Caco-2 (cell line): ENCODE measurements around the gene SLC25A1. TPM values are rescaled to one million over a fixed set of nuclear protein-coding genes. Genes with fewer than 3 reads are reported as not detected.

Experiments
- BruUV-seq: library from RNA; stranded (reverse); fragments of 400-500 nt; replicated peaks from 2 replicates; lab custom pipeline; 2021; lab: Mats Ljungman, UMichigan
- CTCF ChIA-PET: fragments of 300-600 bp; sonication (Branson Sonifier 250); formaldehyde crosslinking; loops from one replicate; lab custom pipeline; 2022; ENCODE audit warnings: antibody characterized with exemption; lab: Charles Lee
- POLR2A ChIA-PET: fragments of 300-600 bp; sonication (Branson Sonifier 250); formaldehyde crosslinking; loops from one replicate; lab custom pipeline; 2022; ENCODE audit warnings: antibody characterized with exemption; lab: Charles Lee
- DNase-seq, 2 experiments: peaks; one replicate each; pipeline versions ENCODE4 v3.0.0 to v3.0.0-alpha.2; 2020 to 2022
- H3K27me3 ChIP-seq: replicated peaks from 2 replicates; pipeline ENCODE4 v1.6.0; 2011; ENCODE audit warnings: low read length; ENCODE audit not compliant: control insufficient read depth, insufficient read depth
- H3K36me3 ChIP-seq: 2 replicates; pipeline ENCODE4 v1.5.1; 2011; ENCODE audit warnings: low read length; ENCODE audit not compliant: control insufficient read depth, insufficient read depth
- H3K4me1 ChIP-seq: fragments of 250-450 bp; sonication (Bioruptor Pico); 2 replicates; pipeline ENCODE4 v1.5.1; 2020; ENCODE audit warnings: mild to moderate bottlenecking
- H3K4me3 ChIP-seq: 2 replicates; pipeline ENCODE4 v1.5.1; 2011; ENCODE audit warnings: low read depth, mild to moderate bottlenecking, control low read depth, low read length
- H3K9me3 ChIP-seq: fragments of 250-450 bp; sonication (Bioruptor Pico); 2 replicates; pipeline ENCODE4 v1.5.1; 2020; ENCODE audit warnings: mild to moderate bottlenecking, moderate library complexity
- H3K27ac Mint-ChIP-seq: one replicate; pipeline ENCODE4 v1.8.0; 2022; ENCODE audit warnings: mixed read lengths; ENCODE audit not compliant: unreplicated experiment
- H3K27me3 Mint-ChIP-seq: one replicate; pipeline ENCODE4 v1.8.0; 2022; ENCODE audit warnings: mixed read lengths; ENCODE audit not compliant: insufficient read depth, unreplicated experiment
- H3K36me3 Mint-ChIP-seq: one replicate; pipeline ENCODE4 v1.8.0; 2022; ENCODE audit warnings: mild to moderate bottlenecking, mixed read lengths; ENCODE audit not compliant: insufficient read depth, unreplicated experiment
- H3K4me1 Mint-ChIP-seq: one replicate; pipeline ENCODE4 v1.8.0; 2022; ENCODE audit warnings: low read depth, mixed read lengths; ENCODE audit not compliant: unreplicated experiment
- H3K4me3 Mint-ChIP-seq: one replicate; pipeline ENCODE4 v1.8.0; 2022; ENCODE audit warnings: mild to moderate bottlenecking, moderate library complexity, mixed read lengths; ENCODE audit not compliant: unreplicated experiment
- H3K9me3 Mint-ChIP-seq: one replicate; pipeline ENCODE4 v1.8.0; 2022; ENCODE audit warnings: mixed read lengths; ENCODE audit not compliant: unreplicated experiment
- intact Hi-C: fragments of 100-400 bp; cut with micrococcal nuclease; formaldehyde crosslinking; loops from one replicate; pipeline ENCODE4 v1.10.0; 2022; ENCODE audit not compliant: unreplicated experiment
- total RNA-seq: library from RNA; stranded (reverse); gene quantifications from 2 replicates; pipeline ENCODE4 v1.2.3, GENCODE V29; 2022
- TF ChIP-seq, protein P1 (sequence below), 2 experiments: fragments of 200-600 bp in 1 of 2; IDR thresholded peaks; 1 replicate in 1 of 2; 2 replicates in 1 of 2; pipeline versions ENCODE4 v1.5.1 to v1.8.0; 2011 to 2022; ENCODE audit warnings: antibody characterized with exemption in 1 of 2, control low read depth in 1 of 2, inconsistent platforms in 1 of 2, low read depth in 1 of 2, low read length in 1 of 2, mild to moderate bottlenecking in 1 of 2, moderate library complexity in 1 of 2; ENCODE audit not compliant: insufficient read depth in 1 of 2, severe bottlenecking in 1 of 2, unreplicated experiment in 1 of 2

SLC25A1 gene
- total RNA-seq, 1 experiment from 2014 or later = 155 TPM

DNA sequence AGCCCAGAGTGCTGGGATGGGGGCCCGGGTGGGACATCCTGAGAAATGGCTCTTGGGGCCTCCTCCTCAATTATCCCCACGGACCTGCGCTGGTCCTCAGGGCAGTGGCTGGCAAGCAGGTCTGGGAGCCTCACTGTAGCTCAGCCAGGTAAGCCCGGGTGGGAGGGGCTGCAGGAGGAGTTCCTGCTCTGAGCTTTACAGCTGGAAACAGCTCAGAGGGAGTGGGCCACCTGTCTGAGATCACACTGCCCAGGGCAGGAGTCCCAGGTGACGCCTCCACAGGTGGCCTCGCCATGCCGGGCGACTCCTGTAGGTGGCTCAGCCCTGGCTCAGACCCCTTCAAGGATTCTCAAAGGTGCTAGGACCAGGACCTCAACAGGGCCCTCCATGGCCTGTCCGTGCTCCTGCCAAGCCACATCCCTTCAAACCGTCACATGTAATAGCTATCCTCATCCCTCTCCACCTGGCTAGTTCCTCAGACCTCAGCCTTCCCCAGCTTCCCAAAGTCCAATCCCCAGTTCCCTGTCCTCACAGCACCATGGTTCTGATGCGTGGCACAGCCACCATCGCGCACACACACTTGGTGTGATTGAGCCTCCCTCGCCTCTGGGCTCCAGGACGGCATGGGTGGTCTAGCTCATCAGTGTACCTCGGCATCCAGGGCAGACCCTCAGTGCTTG, 51.1 kb downstream of the SLC25A1 start:
- no peak overlapping the region for H3K4me3 ChIP-seq
- intact Hi-C loops = no loop called here
- no peak overlapping the region for H3K27ac Mint-ChIP-seq
- no peaks in the 10 kb centered on the region for H3K36me3 ChIP-seq
- TF ChIP-seq, protein P1, sequence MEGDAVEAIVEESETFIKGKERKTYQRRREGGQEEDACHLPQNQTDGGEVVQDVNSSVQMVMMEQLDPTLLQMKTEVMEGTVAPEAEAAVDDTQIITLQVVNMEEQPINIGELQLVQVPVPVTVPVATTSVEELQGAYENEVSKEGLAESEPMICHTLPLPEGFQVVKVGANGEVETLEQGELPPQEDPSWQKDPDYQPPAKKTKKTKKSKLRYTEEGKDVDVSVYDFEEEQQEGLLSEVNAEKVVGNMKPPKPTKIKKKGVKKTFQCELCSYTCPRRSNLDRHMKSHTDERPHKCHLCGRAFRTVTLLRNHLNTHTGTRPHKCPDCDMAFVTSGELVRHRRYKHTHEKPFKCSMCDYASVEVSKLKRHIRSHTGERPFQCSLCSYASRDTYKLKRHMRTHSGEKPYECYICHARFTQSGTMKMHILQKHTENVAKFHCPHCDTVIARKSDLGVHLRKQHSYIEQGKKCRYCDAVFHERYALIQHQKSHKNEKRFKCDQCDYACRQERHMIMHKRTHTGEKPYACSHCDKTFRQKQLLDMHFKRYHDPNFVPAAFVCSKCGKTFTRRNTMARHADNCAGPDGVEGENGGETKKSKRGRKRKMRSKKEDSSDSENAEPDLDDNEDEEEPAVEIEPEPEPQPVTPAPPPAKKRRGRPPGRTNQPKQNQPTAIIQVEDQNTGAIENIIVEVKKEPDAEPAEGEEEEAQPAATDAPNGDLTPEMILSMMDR (IDR thresholded peaks at IDR 0.05; ENCODE audit: insufficient read depth in 1 of 2, low read depth in 1 of 2, low read length in 1 of 2, severe bottlenecking in 1 of 2, unreplicated experiment in 1 of 2) = no peak
- no TSS peak for BruUV-seq
- peaks cover 5% of the 10 kb centered on the region; the same call in 1 of the 2 replicates for H3K4me1 ChIP-seq
- POLR2A ChIA-PET = interaction anchor here (0.5 to 0.9 kb wide), 2 partner anchors 17 to 243 kb away, joined by 3 to 4 read pairs; partner anchors contain the start of gene ESS2
- no peaks in the 10 kb centered on the region for H3K27me3 ChIP-seq
- peaks cover 11% of the 10 kb centered on the region for H3K4me1 Mint-ChIP-seq
- no peaks in the 10 kb centered on the region for H3K27me3 Mint-ChIP-seq
- H3K4me3 Mint-ChIP-seq = no peak overlapping the region
- peaks cover 8% of the 10 kb centered on the region for H3K36me3 Mint-ChIP-seq
- H3K9me3 ChIP-seq = no peaks in the 10 kb centered on the region
- peak in 1 of 2 experiments; percentile 39 for DNase-seq
- CTCF ChIA-PET = interaction anchor here (0.6 kb wide), 1 partner anchor 263 kb away, joined by 3 read pairs; no protein-coding TSS in a partner anchor
- no peaks in the 10 kb centered on the region for H3K9me3 Mint-ChIP-seq

DNA sequence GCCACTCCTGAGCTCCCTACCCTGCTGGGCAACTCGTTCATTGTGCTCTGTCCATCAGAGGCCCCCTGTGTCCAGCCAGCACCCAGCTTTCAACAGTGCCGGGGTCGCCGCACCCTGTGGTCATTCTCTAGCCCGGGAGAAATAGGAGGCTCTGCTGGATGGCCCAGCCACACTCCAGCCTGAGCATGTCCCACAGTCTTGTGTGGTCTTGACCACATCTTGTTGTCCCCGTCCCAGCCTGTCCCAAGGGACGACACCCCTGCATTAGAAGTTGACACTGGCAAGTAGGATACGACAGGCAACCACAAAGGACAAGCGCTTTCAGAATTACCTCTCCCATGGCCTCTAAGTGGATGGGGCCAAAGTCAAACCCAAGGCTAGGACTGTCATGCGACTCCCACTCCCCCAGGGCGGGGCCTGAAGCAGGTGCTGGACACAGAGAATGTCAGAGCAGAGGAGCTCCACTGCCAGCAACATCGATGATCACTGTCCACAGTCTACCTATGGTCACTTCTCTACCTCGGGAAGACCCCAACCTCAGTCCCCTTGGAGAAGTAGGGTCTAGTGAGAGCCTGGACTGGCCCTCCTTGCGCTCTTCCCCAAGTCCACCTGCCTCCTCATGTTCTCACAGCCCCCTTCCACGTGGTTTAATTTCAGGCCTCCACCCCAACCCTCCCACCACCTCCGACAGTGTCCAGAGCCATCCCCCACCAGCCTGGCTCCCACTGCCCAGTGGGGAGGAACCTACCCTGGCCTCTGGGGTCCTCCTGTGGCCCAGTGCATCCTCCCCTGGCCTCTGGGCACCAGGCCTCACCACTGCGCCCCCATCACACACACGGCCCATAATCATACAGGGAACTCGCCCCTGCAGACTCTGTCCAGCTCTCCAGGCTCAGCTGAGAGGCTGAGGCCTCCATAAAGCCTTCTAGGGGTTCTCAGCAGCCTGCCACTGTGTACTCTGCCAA, 51.9 kb downstream of the SLC25A1 start:
- no peaks in the 10 kb centered on the region for H3K27me3 Mint-ChIP-seq
- no TSS peak for BruUV-seq
- TF ChIP-seq, protein P1 (IDR thresholded peaks at IDR 0.05; ENCODE audit: insufficient read depth in 1 of 2, low read depth in 1 of 2, low read length in 1 of 2, severe bottlenecking in 1 of 2, unreplicated experiment in 1 of 2) = no peak
- Histone ChIP-seq H3K4me3 (no peak overlapping the region), H3K9me3 (no peaks in the 10 kb centered on the region), H3K36me3 (no peaks in the 10 kb centered on the region), H3K4me1 (peaks cover 5% of the 10 kb centered on the region; the same call in 1 of the 2 replicates), H3K27me3 (no peaks in the 10 kb centered on the region)
- H3K9me3 Mint-ChIP-seq = no peaks in the 10 kb centered on the region
- H3K27ac Mint-ChIP-seq = no peak overlapping the region
- no peak overlapping the region for H3K4me3 Mint-ChIP-seq
- ChIA-PET POLR2A (interaction anchor here (0.5 to 0.9 kb wide), 2 partner anchors 18 to 244 kb away, joined by 3 to 4 read pairs; partner anchors contain the start of gene ESS2), CTCF (interaction anchor here (0.6 kb wide), 1 partner anchor 264 kb away, joined by 3 read pairs; no protein-coding TSS in a partner anchor)
- no peak for DNase-seq
- intact Hi-C loops = no loop called here
- H3K36me3 Mint-ChIP-seq = peaks cover 11% of the 10 kb centered on the region
- peaks cover 11% of the 10 kb centered on the region for H3K4me1 Mint-ChIP-seq

Other genes starting within 250 kb of the SLC25A1 start
- 39.0 and 47.9 TPM in 2 replicates for gene PRODH, start 242.4 kb downstream of the SLC25A1 start, total RNA-seq
- 65.6 and 67.9 TPM in 2 replicates for gene DGCR2, start 56.3 kb downstream of the SLC25A1 start, total RNA-seq
- not detected in 2 replicates for gene TSSK2, start 47.4 kb downstream of the SLC25A1 start, total RNA-seq
- gene ESS2, start 34.1 kb downstream of the SLC25A1 start, total RNA-seq = 16.6 and 16.9 TPM in 2 replicates
- gene GSC2, start 28.4 kb downstream of the SLC25A1 start, total RNA-seq = not detected in 2 replicates
- gene CLTCL1, start 113.0 kb upstream of the SLC25A1 start, total RNA-seq = 7.8 and 7.9 TPM in 2 replicates